Measurements from ENCODE around the gene TRIM27.

DNA sequence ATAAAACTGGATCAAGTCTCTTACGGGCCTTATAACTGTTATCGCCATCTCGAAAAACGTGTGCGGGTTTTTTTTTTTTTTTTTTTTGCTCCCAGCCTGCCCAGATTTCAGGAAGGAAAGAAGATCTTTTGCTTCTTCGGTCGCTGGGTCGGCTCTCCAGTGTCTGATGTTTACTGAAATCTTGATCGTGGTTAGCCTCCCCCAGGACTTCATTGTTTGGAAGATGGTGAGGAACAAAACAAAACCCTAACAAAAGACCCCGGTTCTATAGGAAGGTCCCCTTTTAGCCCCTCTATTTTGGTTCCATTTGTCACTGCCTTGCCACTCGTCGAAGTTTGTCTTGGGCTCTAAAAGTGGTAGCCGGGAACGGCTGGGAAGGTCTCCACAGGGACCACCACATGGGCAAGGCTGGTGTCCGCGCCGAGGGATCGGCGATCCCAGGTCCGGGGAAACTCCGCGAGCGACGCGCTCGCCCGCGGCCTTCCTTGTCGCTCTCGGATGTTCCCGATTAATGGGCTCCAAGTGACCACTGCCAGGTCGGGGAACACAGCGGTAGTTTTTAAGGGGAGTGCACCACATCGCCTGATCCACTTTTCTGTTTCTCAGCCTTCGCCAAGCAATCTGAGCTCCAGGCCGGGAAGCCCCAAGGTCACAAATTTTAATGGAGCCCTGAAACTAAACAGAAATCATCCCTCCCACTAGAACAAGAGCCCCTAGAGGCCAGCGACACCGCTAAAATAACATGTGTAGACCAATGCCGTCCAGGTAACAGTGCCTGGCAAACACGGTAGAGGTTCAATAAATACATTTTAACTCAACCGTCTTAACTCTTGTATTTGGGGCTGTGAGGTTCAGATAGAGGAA, 27.0 kb downstream of the TRIM27 start:
- TF ChIP-seq POLR2AphosphoS5 (IDR thresholded peaks at IDR 0.05; ENCODE audit: low read depth, low read length) (no peak), SIN3A (IDR thresholded peaks at IDR 0.05; ENCODE audit: borderline replicate concordance, insufficient read depth, low read length) (no peak), TAF1 (IDR thresholded peaks at IDR 0.05; ENCODE audit: borderline replicate concordance, insufficient read depth, low read length) (no peak), FOXP2 (optimal IDR thresholded peaks at IDR 0.05; ENCODE audit: borderline replicate concordance, extremely low read depth, extremely low read length, insufficient read depth) (no peak)
